ENCODE data around the gene CHIC2.

CHIC2 gene

DNA sequence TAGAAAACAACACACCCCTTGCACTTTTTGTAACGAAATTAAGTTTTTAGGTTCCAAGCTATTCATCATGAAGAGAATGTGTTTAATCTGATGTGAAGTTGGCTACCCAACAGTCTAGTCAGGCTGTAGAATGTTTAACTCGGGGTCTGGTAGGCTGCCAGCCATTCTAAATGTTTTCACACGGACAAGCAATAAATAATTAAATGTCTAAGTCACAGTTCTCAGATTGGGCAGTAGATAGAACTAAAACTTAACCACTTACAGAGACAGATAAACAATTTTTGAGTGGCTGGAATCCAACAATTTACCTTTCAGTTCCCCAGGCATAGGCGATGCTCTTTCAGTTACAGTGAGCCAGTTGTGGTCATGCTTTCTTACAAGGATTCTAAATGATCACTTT is 66.5 kb downstream of the CHIC2 start:
- DNase-seq = no peak

GRCh38 chr4:53994382-53995102 is 69.9 kb downstream of the CHIC2 start:
- DNase-seq = no peak

DNA sequence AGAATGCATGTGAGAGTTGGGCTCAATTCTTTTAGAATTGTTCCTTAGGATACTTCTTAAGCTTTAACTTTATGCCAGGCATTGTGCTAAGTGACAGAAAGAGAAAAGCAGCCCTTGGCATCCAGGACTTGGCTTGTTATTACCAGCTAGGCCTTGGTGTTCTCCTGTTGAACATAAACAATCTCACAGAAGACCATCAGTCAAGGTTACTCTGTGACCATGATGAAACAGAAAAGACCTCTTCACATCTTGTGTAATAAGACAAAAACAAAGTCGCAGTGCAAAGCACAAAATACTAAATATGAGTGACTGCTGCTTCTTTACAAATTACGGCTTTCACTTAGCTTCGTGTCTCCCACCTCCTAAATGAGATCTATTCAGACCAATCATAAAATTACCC is 71.6 kb downstream of the CHIC2 start:
- DNase-seq = no peak

- no peak for DNase-seq
Observed at GRCh38 chr4:53991821-53992220, 72.6 kb downstream of the CHIC2 start.

- no peak for DNase-seq
Observed at GRCh38 chr4:53990641-53991040, 73.8 kb downstream of the CHIC2 start.

DNA sequence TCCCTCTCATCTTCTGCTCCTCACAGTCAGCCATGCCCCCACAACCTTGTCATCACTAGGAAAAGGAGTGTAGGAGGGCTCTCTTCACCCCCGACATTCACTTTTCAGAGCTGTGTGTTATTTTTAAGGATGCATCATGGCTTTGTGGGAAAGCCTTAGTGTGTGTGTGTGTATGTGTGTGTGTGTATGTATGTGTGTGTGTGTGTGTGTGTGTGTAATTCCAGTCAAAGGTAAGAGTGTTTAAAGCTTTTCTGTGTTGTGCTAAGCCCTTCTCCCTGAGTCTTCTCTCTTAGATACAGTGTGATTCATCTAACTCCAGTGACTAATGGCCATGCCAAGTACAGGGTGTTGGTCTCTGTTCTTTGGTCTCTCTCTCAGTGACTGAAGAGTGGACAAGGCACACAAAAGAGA is 76.6 kb downstream of the CHIC2 start:
- DNase-seq = no peak

GRCh38 chr4:53986062-53986461 is 78.3 kb downstream of the CHIC2 start:
- DNase-seq = peak; percentile 15

DNA sequence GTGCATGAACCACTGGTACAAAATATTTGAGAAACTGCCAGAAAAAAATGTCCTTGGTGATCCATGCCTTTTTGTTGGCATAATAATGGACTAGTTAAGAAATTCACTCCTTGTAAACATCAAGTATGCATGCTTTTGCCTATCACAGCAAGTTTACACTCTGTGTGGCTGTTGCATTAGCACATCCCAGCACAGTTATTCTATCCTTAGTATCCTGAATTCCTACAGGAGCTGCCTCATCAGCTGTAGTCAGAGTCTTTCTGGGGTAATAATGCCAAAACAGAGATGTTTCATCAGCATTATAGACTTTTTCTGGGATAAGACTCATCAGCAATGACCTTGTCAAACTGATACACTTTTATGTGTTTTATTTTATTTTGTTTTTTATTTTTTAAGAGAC is 82.8 kb downstream of the CHIC2 start:
- DNase-seq = no peak

DNA sequence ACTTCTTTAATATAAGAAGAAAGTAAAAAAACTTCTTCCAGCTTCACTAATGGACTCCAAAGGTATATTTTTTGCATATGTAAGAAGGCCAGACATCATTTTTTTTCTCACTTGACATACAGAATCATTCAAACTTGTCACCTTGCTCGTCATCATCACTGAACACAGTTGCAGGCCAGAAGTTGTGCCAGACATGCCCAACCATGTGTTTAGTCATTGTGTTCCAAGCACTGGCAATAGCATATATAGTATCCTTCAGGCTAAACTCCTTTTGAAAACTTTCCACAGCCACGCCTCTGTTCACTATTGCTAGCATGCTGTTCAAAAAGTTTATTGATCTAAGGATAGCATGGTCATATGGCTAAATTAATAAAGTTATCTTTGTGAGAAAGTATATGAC is 83.3 kb downstream of the CHIC2 start:
- DNase-seq = no peak

- DNase-seq = no peak
Observed at GRCh38 chr4:53974561-53974960, 89.8 kb downstream of the CHIC2 start.

GRCh38 chr4:53967986-53968385 is 96.4 kb downstream of the CHIC2 start:
- no peak for DNase-seq

DNA sequence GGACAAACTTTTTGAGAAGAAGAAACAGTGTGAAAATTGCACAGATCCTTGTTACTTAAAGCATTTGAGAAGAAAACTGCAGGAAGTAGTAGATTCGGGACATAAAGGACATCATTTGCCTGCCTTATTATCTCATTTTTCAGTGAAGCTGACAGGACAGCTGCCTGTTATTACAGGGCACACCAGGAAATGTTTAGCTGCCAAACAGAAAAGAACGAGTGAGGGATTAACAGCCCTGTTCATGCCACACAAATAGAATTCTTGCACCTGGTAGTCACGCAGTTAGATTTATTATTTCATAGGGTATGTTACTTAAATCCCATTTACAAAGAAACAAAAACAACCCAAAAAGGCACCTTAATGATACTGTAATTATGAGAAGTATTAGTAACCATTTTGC is 100.6 kb downstream of the CHIC2 start:
- no peak for DNase-seq

GRCh38 chr4:53963336-53963735 is 101.1 kb downstream of the CHIC2 start:
- DNase-seq = no peak

DNA sequence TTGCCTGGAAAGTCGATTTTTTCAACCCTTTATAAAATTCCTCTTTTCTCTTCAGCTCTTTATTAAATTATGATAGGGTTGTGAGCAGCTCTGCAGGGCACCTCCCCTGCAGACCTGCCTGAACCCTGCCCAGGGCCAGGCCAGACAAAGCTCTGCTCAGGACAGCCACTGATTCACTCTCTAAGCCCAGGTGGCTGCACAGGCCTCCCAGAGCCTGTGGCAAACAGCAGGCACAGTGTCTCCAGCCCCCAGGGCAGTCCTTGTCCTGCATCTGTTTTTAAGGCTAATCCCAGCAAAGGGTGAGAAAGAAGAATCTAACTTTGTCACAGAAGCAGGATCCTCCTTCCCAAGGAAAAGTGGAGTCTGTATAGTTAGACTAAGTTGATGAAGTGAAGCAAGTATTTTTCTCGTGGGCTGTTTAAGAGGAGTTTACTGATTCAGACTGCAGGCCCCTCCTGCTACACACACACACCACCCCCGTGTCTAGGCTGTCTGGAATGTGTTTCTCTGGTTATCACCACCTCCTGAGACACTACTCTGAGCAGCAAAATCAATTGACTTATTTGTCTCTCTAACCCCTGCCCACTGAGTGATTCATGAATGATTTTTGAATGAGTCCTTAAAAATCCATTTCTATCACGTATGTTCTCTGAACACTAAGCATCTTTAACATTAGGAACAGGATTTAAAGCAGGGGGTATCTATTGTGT is 101.7 kb downstream of the CHIC2 start:
- no peak for DNase-seq

DNA sequence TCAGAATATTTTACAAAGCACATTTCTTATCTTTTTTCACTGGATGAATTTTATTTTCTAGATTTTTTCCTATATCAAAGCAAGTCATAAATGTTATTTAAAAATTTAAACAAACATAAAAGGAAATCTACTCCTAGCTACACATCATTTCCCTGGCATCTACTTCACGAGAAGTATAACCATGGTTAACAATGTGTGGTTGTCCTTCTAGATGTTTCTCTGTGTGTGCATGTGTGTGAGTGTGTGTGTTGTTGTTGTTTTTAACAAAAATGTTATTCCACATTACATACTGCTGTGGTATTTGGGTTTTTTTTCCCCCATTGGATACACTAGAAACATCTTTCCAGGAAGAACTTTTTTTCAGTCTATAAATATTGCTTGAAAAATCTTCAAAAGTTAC is 103.1 kb downstream of the CHIC2 start:
- DNase-seq = no peak

DNA sequence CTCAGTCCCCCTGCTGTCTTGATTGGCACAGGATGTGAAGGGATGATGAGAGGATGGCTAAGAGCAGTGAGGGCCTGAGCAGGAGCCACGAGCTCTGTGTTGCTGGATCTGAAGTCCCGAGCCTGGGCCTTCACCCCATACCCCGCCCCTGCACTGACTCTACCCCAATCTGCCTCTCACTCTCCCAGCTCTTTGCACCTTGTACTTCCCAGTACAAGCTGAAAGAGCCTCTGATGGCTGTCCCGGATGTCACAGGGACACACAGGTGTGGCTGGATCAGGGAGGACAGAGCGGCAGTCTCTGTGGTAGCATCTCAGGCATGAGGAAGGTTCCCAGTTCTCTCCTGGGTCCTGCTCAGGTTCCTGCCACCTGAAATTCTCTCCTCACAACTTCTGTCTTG is 103.6 kb downstream of the CHIC2 start:
- no peak for DNase-seq

Measured in eye (tissue), 1 donor.